GM12892 (cell line): Measurements from ENCODE around the gene SMIM15.
A peak's percentile ranks its signal among the peaks of the same experiment; 100 is the strongest.

Experiments
- DNase-seq: peaks from one replicate; pipeline ENCODE4 v3.0.0; 2011; ENCODE audit not compliant: insufficient read length
- FAIRE-seq: peaks from 2 replicates; lab custom pipeline; 2011; peaks lifted over from hg19 to GRCh38; lab: Jason Lieb, UNC
- POLR2A ChIP-seq: IDR thresholded peaks from 2 replicates; pipeline ENCODE4 v1.6.1; 2011; ENCODE audit warnings: low read depth, low read length, control low read depth
- POLR2AphosphoS5 ChIP-seq: IDR thresholded peaks from 2 replicates; pipeline ENCODE4 v1.6.1; 2011; ENCODE audit warnings: low read depth, low read length, control low read depth
- TAF1 ChIP-seq: IDR thresholded peaks from 2 replicates; pipeline ENCODE4 v1.6.1; 2011; ENCODE audit warnings: low read depth, mild to moderate bottlenecking, control low read depth, low read length, borderline replicate concordance

The SMIM15 gene

GRCh38 chr5:61180886-61181285 is 18.6 kb upstream of the SMIM15 start:
- DNase-seq (no peak), FAIRE-seq (no peak)
- TF ChIP-seq POLR2AphosphoS5, result no peak
- TF ChIP-seq POLR2A, result no peak
- TF ChIP-seq TAF1, result no peak

DNA sequence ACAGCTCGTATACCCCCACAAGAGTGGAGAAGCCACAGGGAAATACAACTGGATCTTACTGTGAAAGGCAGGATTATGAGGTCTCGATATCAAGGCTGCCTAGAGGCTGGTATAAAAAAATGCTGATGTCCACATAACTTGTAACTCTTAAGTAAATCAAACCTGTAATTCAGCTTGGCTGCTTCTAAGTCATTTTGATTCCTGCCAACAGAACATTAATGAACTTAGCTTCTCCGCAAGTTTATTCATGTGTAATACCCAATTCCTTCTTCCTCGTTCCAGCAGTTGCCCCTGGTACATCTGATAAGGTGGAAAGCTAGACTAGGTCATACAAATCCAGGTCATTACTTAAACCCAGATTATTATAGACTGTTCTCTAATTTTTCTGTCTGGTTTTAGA is 16.4 kb upstream of the SMIM15 start:
- no peak for DNase-seq
- FAIRE-seq, result no peak
- no peak for TF ChIP-seq POLR2A
- TF ChIP-seq POLR2AphosphoS5, result no peak
- TF ChIP-seq TAF1, result no peak

- TF ChIP-seq POLR2AphosphoS5, result no peak
- TF ChIP-seq TAF1, result no peak
- TF ChIP-seq POLR2A, result no peak
- DNase-seq (no peak), FAIRE-seq (peak; percentile 88)
Measured at GRCh38 chr5:61177716-61178115, 15.4 kb upstream of the SMIM15 start.

DNA sequence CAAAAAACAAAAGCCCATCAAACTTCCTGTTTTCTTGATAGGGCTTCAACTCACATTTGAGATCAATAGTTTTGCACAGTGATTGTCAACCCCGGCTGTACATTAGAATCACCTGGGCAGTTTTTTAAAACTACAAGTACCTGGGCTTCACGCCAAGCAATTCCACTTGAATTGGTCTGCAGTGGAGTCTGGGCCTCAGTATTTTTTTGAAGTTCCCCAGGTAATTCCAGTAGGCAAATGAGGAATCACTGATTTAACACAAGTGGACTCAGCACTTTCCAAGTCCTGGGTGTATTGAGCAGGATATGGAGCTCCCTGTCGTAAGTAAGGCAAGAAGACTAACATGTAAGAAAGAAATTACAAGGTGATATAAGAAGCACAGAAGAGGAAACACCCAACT is 14.8 kb upstream of the SMIM15 start:
- no peak for FAIRE-seq

DNA sequence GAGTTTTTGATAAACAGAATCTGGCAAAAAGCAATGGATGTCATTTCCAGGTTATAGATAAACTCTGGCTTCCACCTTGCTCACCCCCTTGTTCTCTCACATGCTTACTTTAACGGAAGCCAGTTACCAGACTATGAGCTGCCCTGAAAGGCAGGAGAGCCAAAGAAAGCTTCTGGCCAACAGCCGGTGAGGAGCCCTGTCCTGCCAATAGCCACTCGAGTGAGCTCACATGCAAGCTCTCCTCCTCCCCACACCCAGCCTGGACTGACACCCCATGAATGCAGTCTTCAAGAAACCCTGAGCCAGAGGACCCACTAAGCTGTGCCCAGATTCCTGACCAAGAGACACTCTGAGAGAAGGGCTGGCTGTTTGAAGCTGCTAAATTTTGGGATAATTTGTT is 14.4 kb upstream of the SMIM15 start:
- DNase-seq (no peak), FAIRE-seq (no peak)
- TF ChIP-seq TAF1 (no peak), POLR2AphosphoS5 (no peak), POLR2A (no peak)

More for the DNA sequence above, 14.8 kb upstream of the SMIM15 start:
- TF ChIP-seq POLR2A, result no peak
- TF ChIP-seq TAF1, result no peak
- no peak for TF ChIP-seq POLR2AphosphoS5
- no peak for DNase-seq

GRCh38 chr5:61171479-61171878 is 9.2 kb upstream of the SMIM15 start:
- no peak for FAIRE-seq
- no peak for TF ChIP-seq TAF1
- no peak for TF ChIP-seq POLR2A
- no peak for TF ChIP-seq POLR2AphosphoS5

DNA sequence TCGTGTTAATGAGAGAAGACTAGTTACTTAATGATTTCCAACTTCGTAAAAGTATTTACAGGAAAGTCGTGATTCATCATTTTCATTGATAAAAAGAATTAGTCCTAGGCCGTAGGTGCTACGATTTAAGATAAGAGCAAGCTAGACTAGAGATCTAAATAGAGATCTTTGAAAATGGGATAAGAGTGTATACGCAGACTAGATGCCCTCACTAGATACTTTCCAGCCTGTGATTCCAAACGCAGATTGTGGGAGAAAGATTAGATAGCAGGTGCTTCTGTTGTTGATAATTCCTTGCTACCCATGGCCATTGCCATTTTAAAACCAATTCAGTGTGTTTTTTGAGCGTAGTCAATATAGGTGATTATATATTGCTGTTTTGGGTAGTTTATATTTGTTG is 6.7 kb upstream of the SMIM15 start:
- no peak for TF ChIP-seq TAF1
- TF ChIP-seq POLR2AphosphoS5, result no peak
- TF ChIP-seq POLR2A, result no peak
- no peak for FAIRE-seq
- DNase-seq, result no peak

More at GRCh38 chr5:61171479-61171878, 9.2 kb upstream of the SMIM15 start:
- no peak for DNase-seq

- FAIRE-seq (no peak), DNase-seq (no peak)
- TF ChIP-seq TAF1 (no peak), POLR2AphosphoS5 (no peak), POLR2A (no peak)
Measured at GRCh38 chr5:61167382-61167781, 5.1 kb upstream of the SMIM15 start.

- FAIRE-seq, result no peak
- DNase-seq, result no peak
- TF ChIP-seq POLR2A (no peak), POLR2AphosphoS5 (no peak), TAF1 (no peak)
Measured at GRCh38 chr5:61163905-61164304, 1.6 kb upstream of the SMIM15 start.

GRCh38 chr5:61162832-61163567 is 732 bp upstream of the SMIM15 start:
- TF ChIP-seq POLR2A, result no peak
- TF ChIP-seq POLR2AphosphoS5, result no peak
- TF ChIP-seq TAF1, result no peak
- DNase-seq (no peak), FAIRE-seq (no peak)

DNA sequence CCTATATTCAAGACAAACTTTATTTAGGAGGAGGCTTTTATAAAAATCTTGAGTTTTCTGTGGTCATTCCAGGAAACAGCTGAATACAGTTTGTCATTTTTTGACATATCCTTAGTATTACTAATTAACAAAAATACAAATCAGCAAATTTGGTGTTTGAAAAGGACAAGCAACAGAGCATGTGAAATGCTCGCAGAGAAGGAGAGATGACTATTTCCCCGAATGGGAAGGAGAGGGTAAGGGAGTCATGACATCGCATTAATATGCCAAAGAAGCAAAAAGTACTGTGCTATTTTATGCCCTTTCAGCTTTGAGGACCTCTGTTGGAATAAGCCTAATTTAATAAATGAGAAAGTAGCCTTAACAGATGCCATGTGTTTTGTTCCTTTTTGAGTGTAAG is 1.8 kb downstream of the SMIM15 start:
- TF ChIP-seq TAF1, result no peak
- TF ChIP-seq POLR2A, result no peak
- TF ChIP-seq POLR2AphosphoS5, result no peak
- FAIRE-seq (no peak), DNase-seq (no peak)

- DNase-seq, result no peak
- no peak for FAIRE-seq
- TF ChIP-seq POLR2AphosphoS5, result no peak
- no peak for TF ChIP-seq TAF1
- TF ChIP-seq POLR2A, result no peak
Measured at GRCh38 chr5:61159836-61160235, 2.4 kb downstream of the SMIM15 start.
